Trophoblast cell (in vitro differentiated cells and primary cell): ENCODE measurements around the gene WWC2.

Source experiments
- DNase-seq, 2 donors: peaks; one replicate each; pipeline ENCODE4 v3.0.0-alpha.2; 2016
- H2AFZ ChIP-seq: 2 replicates; pipeline ENCODE4 v1.6.1; 2013; ENCODE audit warnings: low read length, moderate library complexity, mild to moderate bottlenecking; ENCODE audit not compliant: insufficient read depth, poor library complexity
- H2AK5ac ChIP-seq: 2 replicates; pipeline ENCODE4 v1.6.1; 2013; ENCODE audit warnings: mild to moderate bottlenecking, low read length
- H2BK120ac ChIP-seq: 2 replicates; pipeline ENCODE4 v1.6.1; 2013; ENCODE audit warnings: low read length, mild to moderate bottlenecking, moderate library complexity; ENCODE audit not compliant: insufficient read depth, poor library complexity
- H2BK12ac ChIP-seq: 2 replicates; pipeline ENCODE4 v1.6.1; 2013; ENCODE audit warnings: mild to moderate bottlenecking, low read length, moderate library complexity
- H2BK5ac ChIP-seq: 2 replicates; pipeline ENCODE4 v1.6.1; 2013; ENCODE audit warnings: low read length, low read depth, moderate library complexity, mild to moderate bottlenecking; ENCODE audit not compliant: poor library complexity
- H3K14ac ChIP-seq: 2 replicates; pipeline ENCODE4 v1.6.1; 2013; ENCODE audit warnings: mild to moderate bottlenecking, low read length
- H3K18ac ChIP-seq: 2 replicates; pipeline ENCODE4 v1.6.1; 2013; ENCODE audit warnings: mild to moderate bottlenecking, low read length
- H3K23ac ChIP-seq: 2 replicates; pipeline ENCODE4 v1.6.1; 2013; ENCODE audit warnings: low read length
- H3K27ac ChIP-seq: 2 replicates; pipeline ENCODE4 v1.5.1; 2013; ENCODE audit warnings: low read depth, mild to moderate bottlenecking, inconsistent platforms, low read length, moderate library complexity
- H3K27me3 ChIP-seq: 2 replicates; pipeline ENCODE4 v1.6.1; 2013; ENCODE audit warnings: inconsistent platforms, mild to moderate bottlenecking, low read length, moderate library complexity; ENCODE audit not compliant: insufficient read depth
- H3K36me3 ChIP-seq, 2 experiments: 1 replicate in 1 of 2; 2 replicates in 1 of 2; pipeline ENCODE4 v1.6.1; 2013; ENCODE audit warnings: low read length in 2 of 2, mild to moderate bottlenecking in 2 of 2, moderate library complexity in 1 of 2; ENCODE audit not compliant: insufficient read depth in 2 of 2, control insufficient read depth in 1 of 2
- H3K4ac ChIP-seq: 2 replicates; pipeline ENCODE4 v1.6.1; 2013; ENCODE audit warnings: low read depth, mild to moderate bottlenecking, low read length, moderate library complexity
- H3K4me1 ChIP-seq, 2 experiments: 1 replicate in 1 of 2; 2 replicates in 1 of 2; pipeline ENCODE4 v1.6.1; 2013; ENCODE audit warnings: low read length in 2 of 2, mild to moderate bottlenecking in 2 of 2, moderate library complexity in 1 of 2; ENCODE audit not compliant: insufficient read depth in 2 of 2, control insufficient read depth in 1 of 2
- H3K4me2 ChIP-seq: 2 replicates; pipeline ENCODE4 v1.6.1; 2013; ENCODE audit warnings: inconsistent platforms, mild to moderate bottlenecking, low read length, moderate library complexity
- H3K4me3 ChIP-seq: 2 replicates; pipeline ENCODE4 v1.5.1; 2013; ENCODE audit warnings: mild to moderate bottlenecking, low read depth, low read length, inconsistent platforms
- H3K79me1 ChIP-seq: one replicate; pipeline ENCODE4 v1.6.1; 2013; ENCODE audit warnings: low read length
- H3K79me2 ChIP-seq: 2 replicates; pipeline ENCODE4 v1.6.1; 2013; ENCODE audit warnings: low read length, mild to moderate bottlenecking; ENCODE audit not compliant: control insufficient read depth, insufficient read depth, poor library complexity
- H3K9ac ChIP-seq: 2 replicates; pipeline ENCODE4 v1.6.1; 2013; ENCODE audit warnings: mild to moderate bottlenecking, low read length
- H3K9me3 ChIP-seq: 2 replicates; pipeline ENCODE4 v1.6.1; 2013; ENCODE audit warnings: low read depth, mild to moderate bottlenecking, control low read depth, inconsistent platforms, low read length; ENCODE audit not compliant: insufficient read depth
- H4K12ac ChIP-seq: 2 replicates; pipeline ENCODE4 v1.6.1; 2013; ENCODE audit warnings: low read depth, mild to moderate bottlenecking, low read length, moderate library complexity
- H4K8ac ChIP-seq: 2 replicates; pipeline ENCODE4 v1.6.1; 2013; ENCODE audit warnings: low read depth, mild to moderate bottlenecking, low read length, moderate library complexity
- H4K91ac ChIP-seq: one replicate; pipeline ENCODE4 v1.6.1; 2013; ENCODE audit warnings: low read depth, mild to moderate bottlenecking, low read length, moderate library complexity
- WGBS: extraction: QIAGEN DNeasy Blood & Tissue Kit; methylation state at CpG from one replicate; pipeline ENCODE4 v1.1.7; 2013; ENCODE audit warnings: missing lambda C conversion rate; ENCODE audit not compliant: insufficient read length, insufficient coverage; ENCODE audit errors: extremely low coverage; 5-methylcytosine and 5-hydroxymethylcytosine counted together

Gene WWC2

DNA sequence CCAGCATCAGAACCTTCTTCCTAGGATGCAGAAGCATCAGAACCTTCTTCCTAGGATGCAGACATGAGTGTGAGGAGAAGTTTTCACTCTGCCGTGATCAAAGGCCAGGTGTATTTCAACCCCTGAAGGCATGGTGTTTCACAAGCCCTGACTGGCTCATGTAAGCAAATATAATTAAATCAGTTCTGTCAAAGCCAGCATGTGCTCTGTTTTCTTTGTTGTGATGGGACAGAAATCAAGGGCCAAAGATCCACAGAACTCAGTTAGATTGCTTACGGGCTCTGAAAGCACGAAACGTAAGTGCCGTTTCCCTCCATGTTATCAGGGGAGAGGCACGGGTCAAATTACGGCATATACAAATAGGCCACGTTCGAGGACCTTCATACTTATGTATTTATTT is 255.2 kb downstream of the WWC2 start:
- H3K18ac ChIP-seq, result no peak overlapping the region
- H3K79me2 ChIP-seq, result no peaks in the 10 kb centered on the region
- H2AK5ac ChIP-seq, result no peak overlapping the region
- H3K4me2 ChIP-seq, result no peak overlapping the region
- H3K4me1 ChIP-seq, result no peaks in the 10 kb centered on the region
- H2BK12ac ChIP-seq, result no peak overlapping the region
- H2AFZ ChIP-seq, result no peak overlapping the region
- H2BK5ac ChIP-seq, result no peak overlapping the region
- H3K4ac ChIP-seq, result no peak overlapping the region
- no peak overlapping the region for H4K8ac ChIP-seq
- WGBS, result no CpG with 5 or more reads among the region's 9 CpGs
- no peaks in the 10 kb centered on the region for H3K27me3 ChIP-seq
- no peaks in the 10 kb centered on the region for H3K36me3 ChIP-seq
- no peak overlapping the region for H3K27ac ChIP-seq
- no peak overlapping the region for H3K14ac ChIP-seq
- peaks cover 2% of the 10 kb centered on the region for H3K9me3 ChIP-seq
- no peak overlapping the region for H4K12ac ChIP-seq
- H2BK120ac ChIP-seq, result no peak overlapping the region
- peak; percentile 8 to 58 for DNase-seq
- H3K79me1 ChIP-seq, result no peaks in the 10 kb centered on the region
- H3K9ac ChIP-seq, result no peak overlapping the region
- no peak overlapping the region for H4K91ac ChIP-seq
- H3K4me3 ChIP-seq, result no peak overlapping the region
- H3K23ac ChIP-seq, result no peak overlapping the region

- no peaks in the 10 kb centered on the region for H3K27me3 ChIP-seq
- no peak for DNase-seq
- no peaks in the 10 kb centered on the region for H3K4me1 ChIP-seq
- H4K12ac ChIP-seq, result no peak overlapping the region
- H4K8ac ChIP-seq, result no peak overlapping the region
- no peaks in the 10 kb centered on the region for H3K79me1 ChIP-seq
- peaks cover 2% of the 10 kb centered on the region for H3K9me3 ChIP-seq
- H3K36me3 ChIP-seq, result no peaks in the 10 kb centered on the region
- H2BK5ac ChIP-seq, result no peak overlapping the region
- no peak overlapping the region for H3K4me3 ChIP-seq
- no peak overlapping the region for H4K91ac ChIP-seq
- no peak overlapping the region for H2BK120ac ChIP-seq
- no peak overlapping the region for H2BK12ac ChIP-seq
- no peak overlapping the region for H3K23ac ChIP-seq
- no CpG with 5 or more reads among the region's 4 CpGs for WGBS
- no peak overlapping the region for H3K9ac ChIP-seq
- no peak overlapping the region for H3K4ac ChIP-seq
- H3K4me2 ChIP-seq, result no peak overlapping the region
- no peak overlapping the region for H3K18ac ChIP-seq
- no peak overlapping the region for H2AK5ac ChIP-seq
- H3K79me2 ChIP-seq, result no peaks in the 10 kb centered on the region
- no peak overlapping the region for H2AFZ ChIP-seq
- H3K27ac ChIP-seq, result no peak overlapping the region
- H3K14ac ChIP-seq, result no peak overlapping the region
These were observed 256.3 kb downstream of the WWC2 start for GRCh38 chr4:183355405-183355804.

DNA sequence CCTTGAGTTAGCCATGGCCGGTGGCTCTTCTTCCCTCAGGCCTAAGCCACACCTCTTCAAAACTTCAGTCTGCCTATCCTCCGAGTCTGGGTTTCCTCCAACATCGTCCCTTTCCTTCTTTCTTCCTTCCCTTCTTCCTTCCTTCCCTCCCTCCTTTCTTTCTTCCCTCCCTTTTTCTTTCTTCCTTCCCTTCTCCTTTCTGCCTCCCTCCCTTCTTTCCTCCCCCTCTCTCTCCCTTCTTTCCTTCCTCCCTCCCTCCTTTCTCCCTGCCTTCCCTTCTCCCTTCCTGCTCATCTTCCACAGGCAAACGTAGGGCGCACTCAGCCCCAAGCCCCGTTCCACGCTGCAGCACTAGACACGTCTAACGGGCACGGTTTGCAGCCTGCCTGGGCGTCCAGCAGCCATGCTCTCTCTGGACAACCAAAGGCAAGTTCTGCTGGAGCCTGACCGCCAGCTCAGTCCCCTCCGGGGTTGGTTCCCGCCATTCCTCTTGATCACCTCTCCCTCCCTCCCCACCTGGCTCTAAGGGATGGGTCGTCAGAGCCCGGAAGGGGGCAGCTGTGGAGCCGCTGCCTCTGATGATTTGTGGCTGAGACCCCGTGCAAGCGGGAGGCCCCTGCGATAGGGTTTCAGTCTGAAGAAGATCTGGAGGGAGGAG is 257.2 kb downstream of the WWC2 start:
- Histone ChIP-seq H2BK5ac (no peak overlapping the region), H2AK5ac (no peak overlapping the region), H3K27me3 (no peaks in the 10 kb centered on the region), H2AFZ (no peak overlapping the region), H3K27ac (no peak overlapping the region), H3K14ac (no peak overlapping the region), H3K4me3 (no peak overlapping the region), H2BK12ac (no peak overlapping the region), H3K23ac (no peak overlapping the region), H4K91ac (no peak overlapping the region), H3K36me3 (no peaks in the 10 kb centered on the region), H2BK120ac (no peak overlapping the region), H4K12ac (no peak overlapping the region), H3K9ac (no peak overlapping the region), H3K79me1 (no peaks in the 10 kb centered on the region), H3K79me2 (no peaks in the 10 kb centered on the region), H3K18ac (no peak overlapping the region), H3K4ac (no peak overlapping the region), H4K8ac (no peak overlapping the region), H3K9me3 (peaks cover 2% of the 10 kb centered on the region), H3K4me1 (no peaks in the 10 kb centered on the region), H3K4me2 (no peak overlapping the region)
- DNase-seq, result no peak
- WGBS, result 100% methylated on average over 1 of the region's 20 CpGs

GRCh38 chr4:183356931-183357675 is 258.0 kb downstream of the WWC2 start:
- Histone ChIP-seq H3K23ac (no peak overlapping the region), H2BK5ac (no peak overlapping the region), H2AFZ (no peak overlapping the region), H4K8ac (no peak overlapping the region), H2BK120ac (no peak overlapping the region), H2BK12ac (no peak overlapping the region), H3K27ac (no peak overlapping the region), H3K79me2 (no peaks in the 10 kb centered on the region), H4K91ac (no peak overlapping the region), H3K4me3 (no peak overlapping the region), H3K27me3 (no peaks in the 10 kb centered on the region), H2AK5ac (no peak overlapping the region), H3K9me3 (peaks cover 2% of the 10 kb centered on the region), H3K4me1 (no peaks in the 10 kb centered on the region), H3K4ac (no peak overlapping the region), H3K79me1 (no peaks in the 10 kb centered on the region), H3K36me3 (no peaks in the 10 kb centered on the region), H4K12ac (no peak overlapping the region), H3K4me2 (no peak overlapping the region), H3K14ac (no peak overlapping the region), H3K9ac (peak overlapping the region; percentile 35), H3K18ac (no peak overlapping the region)
- WGBS, result no CpG with 5 or more reads among the region's 20 CpGs
- DNase-seq, result peak; percentile 10 to 17
